ENCODE results near the gene FFAR1.

FFAR1 gene

DNA sequence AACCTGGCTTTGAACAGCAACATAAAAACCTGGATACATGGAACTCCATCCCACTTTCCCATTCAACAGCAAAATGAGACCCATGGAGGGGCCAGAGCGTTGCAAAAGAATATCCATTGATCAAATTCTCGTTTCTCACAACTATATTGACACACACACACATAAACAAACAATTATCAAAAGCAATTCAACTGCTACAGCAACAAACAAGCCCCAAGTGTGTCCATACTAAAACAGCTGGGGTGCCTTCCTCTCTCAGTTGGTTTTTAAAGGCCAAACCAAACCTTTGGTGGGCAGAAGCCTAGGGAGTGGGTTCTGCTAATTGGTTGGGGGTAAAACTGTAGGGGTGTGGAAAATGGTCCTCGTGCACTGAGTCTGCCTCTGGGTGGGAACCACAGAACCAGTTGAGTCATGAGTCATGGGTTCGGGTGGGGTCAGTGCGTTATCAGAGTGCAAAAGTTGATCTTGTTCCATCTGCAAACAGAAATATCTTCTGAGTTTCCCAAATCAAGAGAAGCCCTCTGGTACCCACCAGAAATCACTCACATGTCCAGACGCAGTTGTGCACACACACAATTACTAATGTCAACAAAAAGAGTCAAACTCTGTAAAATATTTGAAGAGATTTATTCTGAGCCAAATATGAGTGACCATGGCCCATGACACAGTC is 41.6 kb downstream of the FFAR1 start:
- no peaks in the 10 kb centered on the region for H3K79me2 ChIP-seq (ENCODE audit: low read length)
- no peak overlapping the region for H3K9ac ChIP-seq (ENCODE audit: low read length)
- H3F3A ChIP-seq (ENCODE audit: insufficient read depth, low read length) = no peaks in the 10 kb centered on the region; the same call in 1 of the 2 replicates
- no peaks in the 10 kb centered on the region for H3K9me3 ChIP-seq (replicated peaks; ENCODE audit: insufficient read depth, low read length)
- H3K36me3 ChIP-seq (replicated peaks; ENCODE audit: insufficient read depth, low read length) = no peaks in the 10 kb centered on the region
- H3K27ac ChIP-seq (ENCODE audit: low read length) = no peak overlapping the region
- no peaks in the 10 kb centered on the region for H3K9me2 ChIP-seq (replicated peaks; ENCODE audit: insufficient read depth, low read length)
- no peak for TF ChIP-seq EZH2phosphoT487 (IDR thresholded peaks at IDR 0.05; ENCODE audit: low read length)
- TF ChIP-seq EZH2 (optimal IDR thresholded peaks at IDR 0.05; ENCODE audit: low read depth, low read length) = no peak
- TF ChIP-seq, protein P1, sequence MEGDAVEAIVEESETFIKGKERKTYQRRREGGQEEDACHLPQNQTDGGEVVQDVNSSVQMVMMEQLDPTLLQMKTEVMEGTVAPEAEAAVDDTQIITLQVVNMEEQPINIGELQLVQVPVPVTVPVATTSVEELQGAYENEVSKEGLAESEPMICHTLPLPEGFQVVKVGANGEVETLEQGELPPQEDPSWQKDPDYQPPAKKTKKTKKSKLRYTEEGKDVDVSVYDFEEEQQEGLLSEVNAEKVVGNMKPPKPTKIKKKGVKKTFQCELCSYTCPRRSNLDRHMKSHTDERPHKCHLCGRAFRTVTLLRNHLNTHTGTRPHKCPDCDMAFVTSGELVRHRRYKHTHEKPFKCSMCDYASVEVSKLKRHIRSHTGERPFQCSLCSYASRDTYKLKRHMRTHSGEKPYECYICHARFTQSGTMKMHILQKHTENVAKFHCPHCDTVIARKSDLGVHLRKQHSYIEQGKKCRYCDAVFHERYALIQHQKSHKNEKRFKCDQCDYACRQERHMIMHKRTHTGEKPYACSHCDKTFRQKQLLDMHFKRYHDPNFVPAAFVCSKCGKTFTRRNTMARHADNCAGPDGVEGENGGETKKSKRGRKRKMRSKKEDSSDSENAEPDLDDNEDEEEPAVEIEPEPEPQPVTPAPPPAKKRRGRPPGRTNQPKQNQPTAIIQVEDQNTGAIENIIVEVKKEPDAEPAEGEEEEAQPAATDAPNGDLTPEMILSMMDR (IDR thresholded peaks at IDR 0.05; ENCODE audit: low read length) = no peak
- no peak for DNase-seq
- no peak overlapping the region for H2AFZ ChIP-seq (ENCODE audit: low read length)
- no peaks in the 10 kb centered on the region for H4K20me1 ChIP-seq (ENCODE audit: insufficient read depth, low read length)
- H3K4me1 ChIP-seq (ENCODE audit: low read length) = no peaks in the 10 kb centered on the region
- H3K4me2 ChIP-seq (ENCODE audit: low read depth, low read length) = no peak overlapping the region
- peaks cover 22% of the 10 kb centered on the region; the same call in 1 of the 2 replicates for H3K27me3 ChIP-seq (replicated peaks; ENCODE audit: insufficient read depth, low read length)
- H3K4me3 ChIP-seq (ENCODE audit: low read length) = no peak overlapping the region

DNA sequence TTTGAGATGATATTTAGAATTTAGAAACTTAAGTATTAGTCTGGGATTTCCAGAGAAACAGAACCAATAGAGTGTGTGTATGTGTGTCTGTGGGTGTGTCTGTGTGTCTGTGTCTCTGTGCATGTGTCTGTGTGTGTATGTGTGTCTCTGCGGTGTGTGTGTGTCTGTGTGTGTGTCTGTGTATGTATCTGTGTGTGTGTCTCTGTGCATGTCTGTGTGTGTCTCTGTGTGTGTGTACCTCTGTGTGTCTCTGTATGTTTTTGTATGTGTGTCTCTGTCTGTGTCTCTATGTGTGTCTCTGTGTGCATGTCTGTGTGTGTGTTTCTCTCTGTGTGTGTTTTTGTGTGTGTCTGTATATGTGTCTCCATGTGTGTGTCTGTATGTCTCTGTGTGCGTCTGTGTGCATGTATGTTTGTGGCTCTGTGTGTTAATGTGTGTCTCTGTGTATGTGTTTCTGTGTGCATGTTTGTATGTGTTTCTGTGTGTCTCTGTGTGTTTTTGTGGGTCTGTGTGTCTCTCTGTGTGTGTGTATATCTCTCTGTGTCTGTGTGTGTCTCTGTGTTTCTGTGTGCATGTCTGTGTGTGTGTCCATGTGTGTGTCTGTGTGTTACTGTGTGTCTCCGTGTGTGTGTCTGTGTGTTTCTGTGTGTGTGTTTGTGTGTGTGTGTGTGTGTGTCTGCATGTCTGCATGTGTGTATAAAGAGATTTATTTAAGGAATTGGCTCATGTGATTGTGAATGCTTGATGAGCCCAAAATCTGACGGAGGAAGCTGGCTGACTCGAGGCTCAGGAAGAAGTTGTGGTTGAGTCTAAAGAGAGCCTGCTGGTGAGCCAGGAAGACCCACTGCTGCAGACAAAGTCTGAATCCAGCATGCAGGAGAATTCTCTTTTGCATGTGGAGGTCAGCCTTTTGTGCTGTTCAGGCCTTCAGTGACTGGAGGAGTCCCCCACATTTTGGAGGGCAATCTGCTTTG is 45.3 kb downstream of the FFAR1 start:
- peaks cover 36% of the 10 kb centered on the region; the same call in 1 of the 2 replicates for H3K27me3 ChIP-seq (replicated peaks; ENCODE audit: insufficient read depth, low read length)
- no peaks in the 10 kb centered on the region for H3K79me2 ChIP-seq (ENCODE audit: low read length)
- no peaks in the 10 kb centered on the region for H4K20me1 ChIP-seq (ENCODE audit: insufficient read depth, low read length)
- H3K27ac ChIP-seq (ENCODE audit: low read length) = no peak overlapping the region
- H3K9ac ChIP-seq (ENCODE audit: low read length) = no peak overlapping the region
- no peaks in the 10 kb centered on the region for H3K36me3 ChIP-seq (replicated peaks; ENCODE audit: insufficient read depth, low read length)
- H3F3A ChIP-seq (ENCODE audit: insufficient read depth, low read length) = no peaks in the 10 kb centered on the region; the same call in 1 of the 2 replicates
- no peaks in the 10 kb centered on the region for H3K4me1 ChIP-seq (ENCODE audit: low read length)
- no peaks in the 10 kb centered on the region for H3K9me2 ChIP-seq (replicated peaks; ENCODE audit: insufficient read depth, low read length)
- H3K4me2 ChIP-seq (ENCODE audit: low read depth, low read length) = no peak overlapping the region
- H3K4me3 ChIP-seq (ENCODE audit: low read length) = no peak overlapping the region
- no peaks in the 10 kb centered on the region for H3K9me3 ChIP-seq (replicated peaks; ENCODE audit: insufficient read depth, low read length)
- no peak for DNase-seq
- H2AFZ ChIP-seq (ENCODE audit: low read length) = no peak overlapping the region
- TF ChIP-seq EZH2 (optimal IDR thresholded peaks at IDR 0.05; ENCODE audit: low read depth, low read length) (no peak), EZH2phosphoT487 (IDR thresholded peaks at IDR 0.05; ENCODE audit: low read length) (no peak)
- TF ChIP-seq, protein P1 (IDR thresholded peaks at IDR 0.05; ENCODE audit: low read length) = no peak

DNA sequence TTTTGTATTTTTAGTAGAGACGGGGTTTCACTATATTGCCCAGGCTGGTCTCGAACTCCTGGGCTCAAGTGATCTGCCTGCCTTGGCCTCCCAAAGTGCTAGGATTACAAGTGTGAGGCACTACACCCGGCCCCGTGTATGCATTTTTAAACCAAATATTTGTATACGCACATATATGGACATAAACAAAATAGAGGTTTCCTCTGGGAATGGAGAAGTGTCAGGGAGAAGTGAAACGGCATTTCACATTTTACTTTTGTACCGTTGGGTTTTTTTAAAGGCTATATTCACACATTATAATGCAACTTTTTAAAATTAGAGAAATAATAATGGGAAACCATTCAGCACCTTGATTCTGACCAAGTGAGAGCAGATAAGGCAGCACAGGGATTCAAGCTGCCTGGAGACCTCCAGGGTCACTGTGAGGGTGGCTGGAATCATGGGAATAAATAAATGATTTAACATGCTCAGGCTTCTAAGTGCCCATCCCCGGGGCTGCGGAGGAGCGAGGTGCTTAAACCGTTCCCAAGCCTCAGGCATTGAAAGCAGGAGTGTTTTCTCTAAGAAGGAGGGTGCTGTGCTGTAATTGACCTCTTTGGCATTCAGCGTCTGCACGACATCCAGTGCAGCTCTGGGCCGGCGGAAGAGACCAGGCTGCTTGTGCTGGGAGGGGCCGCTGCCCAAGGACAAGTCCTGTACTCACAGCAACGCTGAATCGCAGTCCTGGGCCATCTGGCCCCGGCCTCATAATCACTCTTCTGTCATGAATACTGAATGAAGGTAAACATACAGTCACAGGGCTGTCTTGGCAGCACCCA is 47.9 kb downstream of the FFAR1 start:
- no peaks in the 10 kb centered on the region for H3K9me3 ChIP-seq (replicated peaks; ENCODE audit: insufficient read depth, low read length)
- H4K20me1 ChIP-seq (ENCODE audit: insufficient read depth, low read length) = no peaks in the 10 kb centered on the region
- H3K79me2 ChIP-seq (ENCODE audit: low read length) = no peaks in the 10 kb centered on the region
- H3F3A ChIP-seq (ENCODE audit: insufficient read depth, low read length) = no peaks in the 10 kb centered on the region; the same call in 1 of the 2 replicates
- H2AFZ ChIP-seq (ENCODE audit: low read length) = no peak overlapping the region
- no peaks in the 10 kb centered on the region for H3K36me3 ChIP-seq (replicated peaks; ENCODE audit: insufficient read depth, low read length)
- no peak overlapping the region for H3K4me2 ChIP-seq (ENCODE audit: low read depth, low read length)
- no peak for DNase-seq
- TF ChIP-seq, protein P1 (IDR thresholded peaks at IDR 0.05; ENCODE audit: low read length) = no peak
- TF ChIP-seq EZH2phosphoT487 (IDR thresholded peaks at IDR 0.05; ENCODE audit: low read length) = no peak
- TF ChIP-seq EZH2 (optimal IDR thresholded peaks at IDR 0.05; ENCODE audit: low read depth, low read length) = no peak
- peaks cover 24% of the 10 kb centered on the region; the same call in 1 of the 2 replicates for H3K27me3 ChIP-seq (replicated peaks; ENCODE audit: insufficient read depth, low read length)
- no peak overlapping the region for H3K9ac ChIP-seq (ENCODE audit: low read length)
- no peaks in the 10 kb centered on the region for H3K4me1 ChIP-seq (ENCODE audit: low read length)
- H3K9me2 ChIP-seq (replicated peaks; ENCODE audit: insufficient read depth, low read length) = no peaks in the 10 kb centered on the region
- no peak overlapping the region for H3K27ac ChIP-seq (ENCODE audit: low read length)
- no peak overlapping the region for H3K4me3 ChIP-seq (ENCODE audit: low read length)
